Astrocyte (in vitro differentiated cells and primary cell): ENCODE data around the gene SLCO4A1. TPM values are rescaled to one million over a fixed set of nuclear protein-coding genes. Genes with fewer than 3 reads are reported as not detected.

Experiments
- DNase-seq: peaks from one replicate; pipeline ENCODE4 v3.0.0-alpha.2; 2010; ENCODE audit warnings: low read depth
- FAIRE-seq: peaks from 2 replicates; lab custom pipeline; 2011; peaks lifted over from hg19 to GRCh38; lab: Jason Lieb, UNC
- H2AFZ ChIP-seq: 2 replicates; pipeline ENCODE4 v1.6.0; 2012; ENCODE audit warnings: low read depth, low read length, inconsistent platforms
- H3K27ac ChIP-seq: 2 replicates; pipeline ENCODE4 v1.5.1; 2011; ENCODE audit warnings: low read depth, low read length, inconsistent platforms
- H3K27me3 ChIP-seq: 2 replicates; pipeline ENCODE4 v1.6.0; 2011; ENCODE audit warnings: low read length, inconsistent platforms; ENCODE audit not compliant: insufficient read depth
- H3K36me3 ChIP-seq: 2 replicates; pipeline ENCODE4 v1.5.1; 2011; ENCODE audit warnings: low read length, inconsistent platforms; ENCODE audit not compliant: insufficient read depth
- H3K4me1 ChIP-seq: 2 replicates; pipeline ENCODE4 v1.5.1; 2011; ENCODE audit warnings: low read length, inconsistent platforms; ENCODE audit not compliant: insufficient read depth
- H3K4me2 ChIP-seq: 2 replicates; pipeline ENCODE4 v1.6.0; 2012; ENCODE audit warnings: low read length, inconsistent platforms
- H3K4me3 ChIP-seq: 2 replicates; pipeline ENCODE4 v1.5.1; 2011; ENCODE audit warnings: low read depth, mild to moderate bottlenecking, low read length, inconsistent platforms; ENCODE audit not compliant: insufficient read depth
- H3K79me2 ChIP-seq: 2 replicates; pipeline ENCODE4 v1.6.0; 2012; ENCODE audit warnings: mild to moderate bottlenecking, low read length, inconsistent platforms; ENCODE audit not compliant: insufficient read depth
- H3K9ac ChIP-seq: 2 replicates; pipeline ENCODE4 v1.6.0; 2012; ENCODE audit warnings: mild to moderate bottlenecking, low read length, inconsistent platforms
- H3K9me3 ChIP-seq: 2 replicates; pipeline ENCODE4 v1.5.1; 2012; ENCODE audit warnings: low read depth, mild to moderate bottlenecking, low read length, inconsistent platforms; ENCODE audit not compliant: insufficient read depth
- H4K20me1 ChIP-seq: 2 replicates; pipeline ENCODE4 v1.6.0; 2012; ENCODE audit warnings: low read length, inconsistent platforms; ENCODE audit not compliant: insufficient read depth
- H3K27ac Mint-ChIP-seq: one replicate; pipeline ENCODE4 v1.8.0; 2021; ENCODE audit warnings: mild to moderate bottlenecking, mixed read lengths; ENCODE audit not compliant: unreplicated experiment
- H3K27me3 Mint-ChIP-seq: one replicate; pipeline ENCODE4 v1.8.0; 2021; ENCODE audit warnings: low read depth, mixed read lengths; ENCODE audit not compliant: unreplicated experiment
- H3K36me3 Mint-ChIP-seq: one replicate; pipeline ENCODE4 v1.8.0; 2021; ENCODE audit warnings: low read depth, mixed read lengths; ENCODE audit not compliant: unreplicated experiment
- H3K4me1 Mint-ChIP-seq: one replicate; pipeline ENCODE4 v1.8.0; 2021; ENCODE audit warnings: low read depth, mixed read lengths; ENCODE audit not compliant: unreplicated experiment
- H3K4me3 Mint-ChIP-seq: one replicate; pipeline ENCODE4 v1.8.0; 2021; ENCODE audit warnings: mild to moderate bottlenecking, moderate library complexity, mixed read lengths; ENCODE audit not compliant: unreplicated experiment
- H3K9me3 Mint-ChIP-seq: one replicate; pipeline ENCODE4 v1.8.0; 2021; ENCODE audit warnings: mild to moderate bottlenecking, mixed read lengths; ENCODE audit not compliant: unreplicated experiment
- CTCF ChIP-seq: IDR thresholded peaks from 2 replicates; pipeline ENCODE4 v1.5.1; 2011; ENCODE audit warnings: low read depth, mild to moderate bottlenecking, inconsistent platforms, low read length, moderate library complexity; ENCODE audit not compliant: insufficient read depth
- EZH2 ChIP-seq: IDR thresholded peaks from 2 replicates; pipeline ENCODE4 v1.6.1; 2012; ENCODE audit warnings: mild to moderate bottlenecking, low read length, inconsistent platforms; ENCODE audit not compliant: insufficient read depth
- total RNA-seq: library from RNA; stranded (reverse); gene quantifications from 2 replicates; pipeline ENCODE4 v1.2.1, GENCODE V29; 2021

The SLCO4A1 gene
- total RNA-seq, 1 donor from 2014 or later: 0.43 TPM

GRCh38 chr20:62670156-62670555 is 27.9 kb downstream of the SLCO4A1 start:
- Mint-ChIP-seq H3K4me1 (peaks cover 7% of the 10 kb centered on the region), H3K36me3 (no peaks in the 10 kb centered on the region), H3K27me3 (peaks cover 34% of the 10 kb centered on the region), H3K4me3 (no peak overlapping the region), H3K9me3 (no peaks in the 10 kb centered on the region), H3K27ac (no peak overlapping the region)
- H3K4me1 ChIP-seq: peaks cover 6% of the 10 kb centered on the region
- FAIRE-seq (no peak), DNase-seq (no peak)
- no peak overlapping the region for H3K4me3 ChIP-seq
- no peaks in the 10 kb centered on the region for H3K9me3 ChIP-seq
- H3K27me3 ChIP-seq: peaks cover 11% of the 10 kb centered on the region
- H3K79me2 ChIP-seq: no peaks in the 10 kb centered on the region
- H3K4me2 ChIP-seq: no peak overlapping the region
- no peak overlapping the region for H2AFZ ChIP-seq
- no peak overlapping the region for H3K27ac ChIP-seq
- TF ChIP-seq EZH2 (no peak), CTCF (no peak)
- no peaks in the 10 kb centered on the region for H4K20me1 ChIP-seq
- no peaks in the 10 kb centered on the region for H3K36me3 ChIP-seq
- no peak overlapping the region for H3K9ac ChIP-seq

GRCh38 chr20:62670998-62671397 is 28.7 kb downstream of the SLCO4A1 start:
- Histone ChIP-seq H3K4me2 (no peak overlapping the region), H3K79me2 (no peaks in the 10 kb centered on the region), H2AFZ (no peak overlapping the region), H4K20me1 (no peaks in the 10 kb centered on the region), H3K4me1 (peaks cover 11% of the 10 kb centered on the region), H3K27ac (no peak overlapping the region), H3K4me3 (no peak overlapping the region), H3K36me3 (no peaks in the 10 kb centered on the region), H3K9me3 (no peaks in the 10 kb centered on the region), H3K9ac (no peak overlapping the region), H3K27me3 (peaks cover 11% of the 10 kb centered on the region)
- TF ChIP-seq EZH2: no peak
- no peak for TF ChIP-seq CTCF
- Mint-ChIP-seq H3K9me3 (no peaks in the 10 kb centered on the region), H3K27ac (no peak overlapping the region), H3K27me3 (peaks cover 34% of the 10 kb centered on the region), H3K4me1 (peaks cover 9% of the 10 kb centered on the region), H3K4me3 (no peak overlapping the region), H3K36me3 (no peaks in the 10 kb centered on the region)
- no peak for FAIRE-seq
- DNase-seq: no peak

- H3K9me3 Mint-ChIP-seq: no peaks in the 10 kb centered on the region
- peaks cover 11% of the 10 kb centered on the region for H3K4me1 ChIP-seq
- no peak overlapping the region for H3K27ac ChIP-seq
- no peak overlapping the region for H3K27ac Mint-ChIP-seq
- H3K4me1 Mint-ChIP-seq: peaks cover 9% of the 10 kb centered on the region
- no peak overlapping the region for H3K9ac ChIP-seq
- TF ChIP-seq CTCF: no peak
- no peak for TF ChIP-seq EZH2
- no peak for DNase-seq
- no peak for FAIRE-seq
- H3K27me3 ChIP-seq: peaks cover 11% of the 10 kb centered on the region
- no peak overlapping the region for H3K4me3 ChIP-seq
- H3K36me3 Mint-ChIP-seq: no peaks in the 10 kb centered on the region
- H3K36me3 ChIP-seq: no peaks in the 10 kb centered on the region
- no peaks in the 10 kb centered on the region for H3K9me3 ChIP-seq
- peaks cover 39% of the 10 kb centered on the region for H3K27me3 Mint-ChIP-seq
- no peak overlapping the region for H3K4me3 Mint-ChIP-seq
- no peaks in the 10 kb centered on the region for H4K20me1 ChIP-seq
- no peak overlapping the region for H2AFZ ChIP-seq
- H3K4me2 ChIP-seq: no peak overlapping the region
- H3K79me2 ChIP-seq: no peaks in the 10 kb centered on the region
Observed at GRCh38 chr20:62671765-62672164, 29.5 kb downstream of the SLCO4A1 start.
